GM18502 (cell line): ENCODE measurements around the gene RAET1E.
"Not testable (repeated sequence)": the region's sequence is repeated elsewhere in the genome, so short reads cannot be mapped to it uniquely, and the experiment has no call there.

Source experiments
- ATAC-seq: cut with Tn5 transposase; IDR thresholded peaks from one replicate; pipeline ENCODE4 v1.9.1; 2021; ENCODE audit warnings: mild to moderate bottlenecking; ENCODE audit not compliant: unreplicated experiment, poor library complexity

Gene RAET1E

DNA sequence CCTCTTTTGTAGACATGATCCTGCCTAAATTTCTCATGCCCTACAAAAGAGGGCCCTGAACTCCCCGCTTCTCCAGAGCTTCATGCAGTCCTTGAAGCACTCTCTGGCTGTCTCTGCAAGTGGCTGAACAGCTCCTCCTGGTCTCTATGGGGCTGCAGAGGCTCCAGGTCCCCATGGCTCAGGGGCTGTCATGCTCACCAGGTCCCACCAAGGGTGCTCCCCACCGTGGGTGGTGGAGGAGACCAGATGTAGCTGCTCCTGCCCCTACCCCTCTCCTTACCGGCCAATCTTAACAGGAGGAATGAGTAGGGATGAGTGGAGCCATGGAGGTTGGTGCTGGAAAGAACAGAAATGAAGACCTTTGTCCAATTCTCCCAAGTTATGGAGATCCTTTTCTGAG is 14.8 kb upstream of the RAET1E start:
- not testable (repeated sequence) for ATAC-seq

- no peak for ATAC-seq
Observed at GRCh38 chr6:149910721-149911151, 12.8 kb upstream of the RAET1E start.

GRCh38 chr6:149909701-149910470 is 12.0 kb upstream of the RAET1E start:
- no peak for ATAC-seq

- ATAC-seq = not testable (repeated sequence)
Observed at GRCh38 chr6:149908480-149908879, 10.6 kb upstream of the RAET1E start.

- no peak for ATAC-seq
Observed at GRCh38 chr6:149907317-149907716, 9.4 kb upstream of the RAET1E start.

DNA sequence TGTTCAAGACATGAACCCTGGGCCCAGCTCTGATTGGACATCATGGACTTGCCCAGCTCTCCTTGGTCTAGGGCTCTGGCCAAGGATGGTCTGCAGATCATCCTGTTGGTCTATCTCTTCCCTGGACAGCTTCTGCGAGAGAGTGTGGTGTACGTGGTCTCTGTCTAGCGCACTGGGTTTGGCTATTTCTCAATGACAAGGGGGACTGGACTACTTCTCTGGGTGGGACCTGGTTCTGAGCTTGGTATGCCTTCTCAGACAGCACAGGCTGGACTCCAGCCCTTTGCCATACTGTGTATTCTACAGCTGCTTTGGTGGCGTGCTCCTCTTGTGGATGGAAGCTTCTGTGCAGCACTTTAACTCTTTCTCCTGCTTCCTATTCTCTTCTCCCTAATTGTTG is 8.5 kb upstream of the RAET1E start:
- no peak for ATAC-seq

- ATAC-seq = no peak
Observed at GRCh38 chr6:149905911-149906371, 8.0 kb upstream of the RAET1E start.

DNA sequence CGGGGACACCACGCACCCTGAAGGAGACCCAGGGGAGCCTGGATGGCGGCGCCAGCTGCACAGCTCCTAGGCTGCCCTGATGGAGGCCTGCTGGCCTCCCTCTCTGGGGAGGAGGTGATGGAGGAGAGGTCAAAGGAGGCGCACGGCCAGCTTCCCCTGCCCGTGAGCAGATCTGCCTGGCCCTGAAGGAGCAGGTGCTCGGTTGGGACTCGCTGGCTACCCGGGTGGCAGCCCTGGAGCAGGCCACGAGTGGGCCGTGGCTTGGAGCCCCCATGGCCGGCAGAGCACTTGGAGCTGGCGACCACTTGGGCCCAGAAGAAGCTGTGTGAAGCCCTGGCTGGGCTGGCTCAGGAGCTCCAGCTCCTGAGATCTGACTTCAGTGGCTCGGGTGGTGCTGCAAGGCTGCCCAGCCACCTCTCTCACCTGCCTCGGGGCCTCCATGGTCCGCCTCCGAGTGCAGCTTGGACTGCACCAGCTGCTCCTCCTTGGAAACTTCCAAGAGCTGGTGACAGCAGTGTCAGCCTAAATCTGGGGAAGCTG is 7.5 kb upstream of the RAET1E start:
- no peak for ATAC-seq

DNA sequence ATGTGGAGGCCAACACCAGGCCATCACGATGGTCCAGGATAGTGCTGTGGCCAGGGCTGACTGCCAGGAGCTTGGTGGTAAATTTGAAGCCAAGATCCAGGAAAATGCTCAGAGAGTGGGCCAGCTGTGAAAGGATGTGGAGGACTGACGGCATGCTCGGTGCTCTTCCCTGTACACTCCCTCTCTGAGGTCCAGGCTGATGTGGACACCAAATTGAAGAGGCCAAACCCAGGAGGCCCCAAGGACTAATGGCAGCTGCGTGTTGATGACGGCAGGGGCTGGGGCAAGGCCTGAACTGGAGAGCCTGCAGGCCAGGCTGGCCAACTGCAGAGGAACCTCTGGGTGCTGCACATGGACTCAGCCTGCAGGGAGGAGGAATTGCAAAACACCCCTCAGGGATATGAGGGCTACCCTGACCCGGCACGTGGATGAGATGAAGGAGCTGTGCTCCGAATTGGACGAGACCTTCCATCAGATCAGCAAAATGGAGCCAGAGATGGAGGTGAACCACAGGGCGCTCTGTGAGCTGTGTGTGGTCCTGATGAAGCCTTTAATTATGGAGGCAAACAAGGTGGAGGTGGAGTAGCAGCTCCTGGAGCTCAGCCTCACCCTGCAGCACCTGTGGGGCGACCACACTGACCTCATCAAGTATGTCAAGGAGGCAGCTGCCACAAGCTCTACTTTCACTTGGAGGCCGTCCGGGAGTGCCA is 6.9 kb upstream of the RAET1E start:
- no peak for ATAC-seq

GRCh38 chr6:149903938-149904611 is 6.2 kb upstream of the RAET1E start:
- ATAC-seq = no peak

GRCh38 chr6:149901444-149902140 is 3.7 kb upstream of the RAET1E start:
- ATAC-seq = no peak

- no peak for ATAC-seq
Observed at GRCh38 chr6:149900620-149901443, 2.9 kb upstream of the RAET1E start.

- ATAC-seq = no peak
Observed at GRCh38 chr6:149899926-149900619, 2.2 kb upstream of the RAET1E start.

- ATAC-seq = no peak
Observed at GRCh38 chr6:149899486-149899885, 1.6 kb upstream of the RAET1E start.

DNA sequence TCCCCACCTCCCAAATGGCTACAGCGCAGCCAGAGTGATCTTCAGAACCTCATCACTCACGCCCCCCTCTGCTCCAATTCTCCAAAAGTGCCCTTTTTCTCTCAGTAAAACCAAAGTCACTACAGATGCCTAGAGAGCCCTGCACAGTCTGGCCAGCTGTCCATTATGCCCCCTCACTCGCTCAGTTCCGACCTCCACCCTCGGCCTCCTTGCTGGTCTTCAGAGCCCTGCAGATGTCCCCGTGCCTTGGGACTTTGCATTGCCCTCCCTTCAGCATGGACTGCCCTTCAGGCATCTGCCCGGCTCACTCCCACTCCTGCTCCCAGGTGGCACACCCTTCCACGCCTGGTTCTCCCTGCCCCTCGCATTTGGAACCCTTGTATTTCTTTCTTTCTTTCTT is 1.1 kb upstream of the RAET1E start:
- no peak for ATAC-seq

DNA sequence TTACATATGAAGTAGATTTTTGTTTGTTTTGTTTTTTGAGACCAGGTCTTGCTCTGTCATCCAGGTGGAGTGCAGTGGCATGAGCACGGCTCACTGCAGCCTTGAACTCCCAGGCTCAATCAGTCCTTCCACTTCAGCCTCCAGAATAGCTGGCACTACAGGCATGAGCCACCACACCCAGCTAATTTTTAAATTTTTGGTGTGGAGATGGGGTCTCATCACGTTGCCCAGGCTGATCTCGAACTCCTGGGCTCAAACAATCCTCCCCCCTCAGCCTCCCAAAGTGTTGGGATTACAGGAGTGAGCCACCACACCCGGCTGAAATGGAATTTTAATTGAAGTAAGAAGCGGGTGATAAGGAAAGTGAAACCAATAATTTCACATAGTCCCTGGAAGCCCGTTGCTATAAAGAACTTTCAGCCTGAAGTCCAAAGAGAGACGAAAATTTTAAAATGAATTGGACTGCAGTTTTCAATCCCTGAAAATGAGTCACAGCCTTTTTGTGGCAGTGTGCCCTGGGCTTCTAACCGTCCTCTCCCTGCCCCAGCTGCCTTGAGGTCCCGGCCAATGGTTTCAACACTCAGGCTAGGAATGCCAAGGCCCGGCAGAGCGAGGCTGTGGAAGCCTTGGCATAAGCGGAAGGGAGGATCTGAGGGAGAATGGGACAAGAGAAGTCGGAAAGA is 757 bp downstream of the RAET1E start:
- ATAC-seq = no peak

DNA sequence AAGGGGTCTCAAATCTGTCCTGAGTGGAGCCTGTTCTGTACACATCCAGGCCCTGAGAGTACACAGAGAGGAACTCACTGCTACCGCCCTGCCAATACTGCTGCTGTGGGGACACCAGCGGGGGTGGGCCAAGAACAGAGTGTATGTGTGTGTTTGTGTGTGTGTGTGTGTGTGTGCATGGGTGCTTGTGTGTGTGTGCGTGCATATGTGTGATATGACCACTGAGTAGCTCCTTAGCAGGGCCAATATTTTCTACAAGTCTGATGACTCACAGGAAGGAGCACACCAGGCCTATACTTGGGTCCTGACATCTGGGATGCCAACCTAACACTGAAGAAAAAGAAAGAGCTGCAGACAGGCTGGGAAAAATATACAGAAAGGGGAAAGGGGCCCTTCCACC is 1.4 kb downstream of the RAET1E start:
- ATAC-seq = no peak

GRCh38 chr6:149895833-149896271 is 2.1 kb downstream of the RAET1E start:
- no peak for ATAC-seq
